Calu3 (cell line): ENCODE results near the gene FARS2. TPM values are rescaled to one million over a fixed set of nuclear protein-coding genes. Genes with fewer than 3 reads are reported as not detected.

Source experiments
- BruUV-seq: library from RNA; stranded (reverse); fragments of 400-500 nt; replicated peaks from 2 replicates; lab custom pipeline; 2021; lab: Mats Ljungman, UMichigan
- CTCF ChIA-PET: fragments of 300-600 bp; sonication (Branson Sonifier 250); formaldehyde crosslinking; loops from one replicate; lab custom pipeline; 2022; ENCODE audit warnings: antibody characterized with exemption; lab: Charles Lee
- DNase-seq: peaks from one replicate; pipeline ENCODE4 v3.0.0; 2022
- H3K27ac Mint-ChIP-seq: one replicate; pipeline ENCODE4 v1.8.0; 2022; ENCODE audit warnings: mixed read lengths; ENCODE audit not compliant: unreplicated experiment
- H3K27me3 Mint-ChIP-seq: one replicate; pipeline ENCODE4 v1.8.0; 2022; ENCODE audit warnings: mixed read lengths; ENCODE audit not compliant: unreplicated experiment
- H3K36me3 Mint-ChIP-seq: one replicate; pipeline ENCODE4 v1.8.0; 2022; ENCODE audit warnings: mild to moderate bottlenecking, moderate library complexity, mixed read lengths; ENCODE audit not compliant: insufficient read depth, unreplicated experiment
- H3K4me1 Mint-ChIP-seq: one replicate; pipeline ENCODE4 v1.8.0; 2022; ENCODE audit warnings: mild to moderate bottlenecking, low read depth, mixed read lengths; ENCODE audit not compliant: unreplicated experiment
- H3K4me3 Mint-ChIP-seq: one replicate; pipeline ENCODE4 v1.8.0; 2022; ENCODE audit warnings: mild to moderate bottlenecking, low read depth, moderate library complexity, mixed read lengths; ENCODE audit not compliant: unreplicated experiment
- H3K9me3 Mint-ChIP-seq: one replicate; pipeline ENCODE4 v1.8.0; 2022; ENCODE audit warnings: low read depth, mixed read lengths; ENCODE audit not compliant: unreplicated experiment
- intact Hi-C: fragments of 100-400 bp; cut with micrococcal nuclease; formaldehyde crosslinking; loops from one replicate; pipeline ENCODE4 v1.10.0; 2022; ENCODE audit not compliant: unreplicated experiment
- total RNA-seq: library from RNA; stranded (reverse); gene quantifications from 2 replicates; pipeline ENCODE4 v1.2.3, GENCODE V29; 2022
- TF ChIP-seq, protein P1 (sequence below): fragments of 200-600 bp; IDR thresholded peaks from one replicate; pipeline ENCODE4 v1.8.0; 2022; ENCODE audit warnings: antibody characterized with exemption; ENCODE audit not compliant: unreplicated experiment

Gene FARS2
- total RNA-seq, 1 experiment from 2014 or later: 13.4 TPM

DNA sequence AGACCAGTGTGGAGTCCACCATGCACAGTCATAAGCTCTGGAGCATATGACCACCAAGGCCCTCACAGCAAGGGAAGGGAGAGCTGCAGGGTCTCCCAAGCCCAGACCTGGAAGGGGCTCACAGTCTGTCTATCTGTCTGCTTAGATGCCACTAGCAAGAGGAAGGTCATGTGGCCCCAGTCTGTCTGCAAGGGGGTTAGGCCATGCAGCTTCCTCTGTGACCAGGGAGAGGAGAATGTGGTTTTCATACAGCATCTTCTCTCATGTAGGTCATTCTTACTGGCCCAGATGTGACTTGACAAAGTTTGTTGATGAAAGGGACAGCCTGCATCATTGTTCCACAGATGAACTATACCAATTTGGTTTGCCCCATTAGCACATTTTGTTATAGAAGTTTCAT is 260.8 kb downstream of the FARS2 start:
- no peak overlapping the region for H3K27ac Mint-ChIP-seq
- TF ChIP-seq, protein P1, sequence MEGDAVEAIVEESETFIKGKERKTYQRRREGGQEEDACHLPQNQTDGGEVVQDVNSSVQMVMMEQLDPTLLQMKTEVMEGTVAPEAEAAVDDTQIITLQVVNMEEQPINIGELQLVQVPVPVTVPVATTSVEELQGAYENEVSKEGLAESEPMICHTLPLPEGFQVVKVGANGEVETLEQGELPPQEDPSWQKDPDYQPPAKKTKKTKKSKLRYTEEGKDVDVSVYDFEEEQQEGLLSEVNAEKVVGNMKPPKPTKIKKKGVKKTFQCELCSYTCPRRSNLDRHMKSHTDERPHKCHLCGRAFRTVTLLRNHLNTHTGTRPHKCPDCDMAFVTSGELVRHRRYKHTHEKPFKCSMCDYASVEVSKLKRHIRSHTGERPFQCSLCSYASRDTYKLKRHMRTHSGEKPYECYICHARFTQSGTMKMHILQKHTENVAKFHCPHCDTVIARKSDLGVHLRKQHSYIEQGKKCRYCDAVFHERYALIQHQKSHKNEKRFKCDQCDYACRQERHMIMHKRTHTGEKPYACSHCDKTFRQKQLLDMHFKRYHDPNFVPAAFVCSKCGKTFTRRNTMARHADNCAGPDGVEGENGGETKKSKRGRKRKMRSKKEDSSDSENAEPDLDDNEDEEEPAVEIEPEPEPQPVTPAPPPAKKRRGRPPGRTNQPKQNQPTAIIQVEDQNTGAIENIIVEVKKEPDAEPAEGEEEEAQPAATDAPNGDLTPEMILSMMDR: no peak
- no peaks in the 10 kb centered on the region for H3K27me3 Mint-ChIP-seq
- H3K4me3 Mint-ChIP-seq: no peak overlapping the region
- H3K36me3 Mint-ChIP-seq: no peaks in the 10 kb centered on the region
- CTCF ChIA-PET: no interaction called here
- no peak for DNase-seq
- intact Hi-C loops: no loop called here
- BruUV-seq: no TSS peak
- H3K9me3 Mint-ChIP-seq: no peaks in the 10 kb centered on the region
- H3K4me1 Mint-ChIP-seq: no peaks in the 10 kb centered on the region

DNA sequence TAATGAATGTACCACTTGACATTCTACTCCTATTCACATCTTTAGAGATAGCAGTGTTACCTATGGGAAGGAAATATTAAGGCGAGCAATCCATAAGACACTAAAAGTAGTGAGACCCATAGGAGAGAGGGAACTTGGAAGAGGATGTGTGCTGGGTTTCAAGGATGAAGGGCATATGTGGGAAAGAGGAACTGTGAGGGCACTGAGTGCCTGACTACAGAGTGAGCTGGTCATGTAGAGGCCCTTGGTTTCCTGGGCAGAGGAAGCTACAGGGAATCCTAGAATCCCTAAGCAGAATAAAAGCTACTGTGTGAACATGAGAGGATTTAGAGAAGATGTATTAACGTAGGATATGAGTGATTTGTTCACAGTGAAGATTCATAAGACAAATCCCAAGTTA is 262.8 kb downstream of the FARS2 start:
- TF ChIP-seq, protein P1: no peak
- no peak for DNase-seq
- intact Hi-C loops: no loop called here
- Mint-ChIP-seq H3K4me1 (no peaks in the 10 kb centered on the region), H3K27me3 (no peaks in the 10 kb centered on the region), H3K27ac (no peak overlapping the region), H3K9me3 (no peaks in the 10 kb centered on the region), H3K4me3 (no peak overlapping the region), H3K36me3 (no peaks in the 10 kb centered on the region)
- CTCF ChIA-PET: no interaction called here
- no TSS peak for BruUV-seq

DNA sequence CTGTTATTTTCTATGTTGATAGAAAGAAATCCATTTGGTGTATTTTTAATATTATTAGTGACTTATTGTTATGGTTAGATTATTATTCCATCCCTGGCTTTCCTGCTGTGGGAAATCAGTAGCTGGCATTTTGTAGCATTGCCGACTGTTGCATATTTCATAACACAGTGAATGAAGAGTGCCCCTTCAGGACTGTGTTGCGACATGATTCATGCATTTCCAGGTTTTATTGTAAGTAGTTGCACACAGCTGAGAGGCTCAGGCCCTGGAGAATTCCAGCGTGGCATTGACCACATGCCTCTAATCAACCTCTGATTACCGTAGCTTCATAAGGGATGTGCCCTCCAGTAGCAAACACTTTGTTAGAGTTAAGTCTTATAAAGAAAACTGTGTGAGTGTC is 263.9 kb downstream of the FARS2 start:
- Mint-ChIP-seq H3K27ac (no peak overlapping the region), H3K27me3 (no peaks in the 10 kb centered on the region), H3K9me3 (no peaks in the 10 kb centered on the region), H3K4me1 (no peaks in the 10 kb centered on the region), H3K36me3 (no peaks in the 10 kb centered on the region), H3K4me3 (no peak overlapping the region)
- BruUV-seq: no TSS peak
- TF ChIP-seq, protein P1: no peak
- CTCF ChIA-PET: no interaction called here
- intact Hi-C loops: no loop called here
- DNase-seq: no peak

DNA sequence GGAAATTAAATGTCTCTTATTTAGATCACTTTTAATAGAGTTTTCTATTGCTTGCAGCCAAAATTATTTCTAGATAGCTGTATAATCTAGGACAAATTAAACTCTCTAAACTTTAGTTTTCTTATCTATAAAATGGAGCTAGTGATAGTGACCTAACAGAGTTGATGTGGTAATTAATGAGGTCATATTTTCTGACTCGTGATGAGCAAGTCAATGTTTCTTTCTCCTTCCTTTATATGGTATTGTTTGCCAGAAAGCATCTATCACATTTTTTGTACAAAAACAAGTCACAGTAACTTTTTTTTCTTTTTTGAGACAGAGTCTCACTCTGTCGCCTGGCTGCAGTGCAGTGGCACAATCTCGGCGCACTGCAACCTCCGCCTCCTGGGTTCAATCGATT is 267.7 kb downstream of the FARS2 start:
- Mint-ChIP-seq H3K27me3 (no peaks in the 10 kb centered on the region), H3K9me3 (no peaks in the 10 kb centered on the region), H3K27ac (no peak overlapping the region), H3K36me3 (no peaks in the 10 kb centered on the region), H3K4me1 (no peaks in the 10 kb centered on the region), H3K4me3 (no peak overlapping the region)
- no peak for DNase-seq
- BruUV-seq: no TSS peak
- intact Hi-C loops: no loop called here
- CTCF ChIA-PET: no interaction called here
- TF ChIP-seq, protein P1: no peak

DNA sequence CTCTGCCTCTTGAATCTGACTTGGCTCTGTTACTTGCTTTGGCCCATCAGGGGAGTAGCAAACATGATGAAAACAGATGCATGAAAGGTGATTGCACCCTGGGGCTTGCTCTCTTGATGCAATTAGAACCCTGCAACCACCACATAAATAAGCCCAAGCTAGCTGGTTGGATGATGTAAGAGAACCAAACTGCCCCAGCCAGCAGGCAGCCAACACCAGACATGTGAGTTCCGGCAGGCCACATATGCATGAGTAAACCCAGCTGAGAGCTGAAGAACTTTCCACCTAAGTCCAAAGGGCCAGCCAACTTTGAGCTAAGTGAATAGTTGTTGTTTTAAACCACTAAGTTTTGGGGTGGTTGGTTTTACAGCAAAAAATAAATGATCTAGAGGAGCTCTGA is 268.4 kb downstream of the FARS2 start:
- no peak overlapping the region for H3K27ac Mint-ChIP-seq
- H3K36me3 Mint-ChIP-seq: no peaks in the 10 kb centered on the region
- H3K4me1 Mint-ChIP-seq: no peaks in the 10 kb centered on the region
- no peaks in the 10 kb centered on the region for H3K27me3 Mint-ChIP-seq
- DNase-seq: no peak
- no TSS peak for BruUV-seq
- intact Hi-C loops: no loop called here
- H3K4me3 Mint-ChIP-seq: no peak overlapping the region
- CTCF ChIA-PET: no interaction called here
- no peaks in the 10 kb centered on the region for H3K9me3 Mint-ChIP-seq
- TF ChIP-seq, protein P1: no peak
